Measurements from ENCODE around the gene PSMD8.
"Not testable (repeated sequence)": the region's sequence is repeated elsewhere in the genome, so short reads cannot be mapped to it uniquely, and the experiment has no call there.

DNA sequence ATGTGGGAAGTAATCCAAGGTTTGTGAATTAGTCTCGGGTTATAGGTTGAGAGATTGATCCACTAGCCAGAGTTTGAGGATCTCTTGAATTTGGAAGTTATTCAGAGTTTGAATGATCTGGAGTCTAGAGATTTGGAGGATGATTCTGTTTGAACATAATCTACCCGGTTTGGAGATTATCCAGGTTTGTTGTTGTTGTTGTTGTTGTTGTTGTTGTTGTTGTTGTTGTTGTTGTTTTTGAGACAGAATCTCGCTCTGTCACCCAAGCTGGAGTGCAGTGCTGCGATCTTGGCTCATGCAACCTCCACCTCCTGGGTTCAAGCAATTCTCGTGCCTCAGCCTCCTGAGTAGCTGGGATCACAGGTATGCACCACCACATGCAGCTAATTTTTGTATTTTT is 37.5 kb downstream of the PSMD8 start:
- TF ChIP-seq, protein P1, sequence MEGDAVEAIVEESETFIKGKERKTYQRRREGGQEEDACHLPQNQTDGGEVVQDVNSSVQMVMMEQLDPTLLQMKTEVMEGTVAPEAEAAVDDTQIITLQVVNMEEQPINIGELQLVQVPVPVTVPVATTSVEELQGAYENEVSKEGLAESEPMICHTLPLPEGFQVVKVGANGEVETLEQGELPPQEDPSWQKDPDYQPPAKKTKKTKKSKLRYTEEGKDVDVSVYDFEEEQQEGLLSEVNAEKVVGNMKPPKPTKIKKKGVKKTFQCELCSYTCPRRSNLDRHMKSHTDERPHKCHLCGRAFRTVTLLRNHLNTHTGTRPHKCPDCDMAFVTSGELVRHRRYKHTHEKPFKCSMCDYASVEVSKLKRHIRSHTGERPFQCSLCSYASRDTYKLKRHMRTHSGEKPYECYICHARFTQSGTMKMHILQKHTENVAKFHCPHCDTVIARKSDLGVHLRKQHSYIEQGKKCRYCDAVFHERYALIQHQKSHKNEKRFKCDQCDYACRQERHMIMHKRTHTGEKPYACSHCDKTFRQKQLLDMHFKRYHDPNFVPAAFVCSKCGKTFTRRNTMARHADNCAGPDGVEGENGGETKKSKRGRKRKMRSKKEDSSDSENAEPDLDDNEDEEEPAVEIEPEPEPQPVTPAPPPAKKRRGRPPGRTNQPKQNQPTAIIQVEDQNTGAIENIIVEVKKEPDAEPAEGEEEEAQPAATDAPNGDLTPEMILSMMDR (IDR thresholded peaks at IDR 0.05; ENCODE audit: low read depth, low read length), result not testable (repeated sequence)
- TF ChIP-seq EZH2phosphoT487 (IDR thresholded peaks at IDR 0.05; ENCODE audit: low read depth), result not testable (repeated sequence)

All from OCI-LY3 (cell line).